ENCODE data around the gene NAA10. TPM values are rescaled to one million over a fixed set of nuclear protein-coding genes. Genes with fewer than 3 reads are reported as not detected.
A peak's percentile ranks its signal among the peaks of the same experiment; 100 is the strongest.

NAA10 gene
- total and polyA plus RNA-seq, 2 of the 13 experiments (the other 11 are each of a cell fraction or from before 2014, with no cell fraction given): 49.2 to 51.7 TPM

DNA sequence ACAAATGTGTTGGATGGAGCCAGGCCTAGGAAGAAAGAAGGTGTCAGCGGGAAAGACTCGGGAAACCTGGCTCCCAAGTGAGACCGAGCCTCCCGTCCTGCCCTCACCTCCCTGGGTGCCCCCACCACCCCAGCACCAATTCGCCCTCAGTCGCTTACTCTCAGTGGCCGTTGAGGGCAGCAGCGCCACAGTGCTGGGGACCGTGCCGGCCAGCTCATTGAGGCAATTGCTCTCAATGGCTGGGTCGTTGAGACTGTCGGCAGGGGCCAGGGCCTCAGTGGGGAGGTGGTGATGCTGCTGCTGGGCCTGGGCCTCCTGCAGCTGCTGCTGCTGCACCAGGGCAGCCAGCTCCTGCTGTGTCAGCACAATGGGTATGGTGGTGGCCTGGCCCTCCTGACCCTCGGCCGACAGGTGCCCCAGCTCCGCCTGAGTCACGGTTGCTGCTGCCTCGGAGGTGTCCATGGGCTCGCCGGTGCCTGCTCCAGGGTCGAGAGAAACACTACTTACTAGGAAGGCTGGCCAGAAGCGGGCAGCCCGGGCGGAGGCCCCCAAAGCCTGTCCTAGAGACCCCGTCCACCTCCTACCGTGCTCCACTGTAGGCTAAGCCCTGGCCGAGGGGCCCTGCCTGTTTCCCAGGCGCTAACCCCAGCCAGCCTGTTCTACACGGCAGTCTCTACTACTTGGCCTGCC lies 17.0 kb upstream of the NAA10 start:
- H3K27ac ChIP-seq (ENCODE audit: extremely low read length, insufficient read depth, low read length): no peak overlapping the region
- H2AFZ ChIP-seq (ENCODE audit: low read length): no peak overlapping the region
- CTCF ChIA-PET (ENCODE audit: low intra/inter-chr PET ratio, low total read pairs): no interaction called here
- no peak overlapping the region for H3K4me3 ChIP-seq (replicated peaks in 1 of 3; ENCODE audit: insufficient read depth in 1 of 3, low read depth in 2 of 3, low read length in 3 of 3)
- H3K9me3 ChIP-seq (ENCODE audit: low read length): no peaks in the 10 kb centered on the region
- H3K27me3 ChIP-seq (ENCODE audit: control insufficient read depth in 1 of 2, insufficient read depth in 2 of 2, low read length in 2 of 2): no peaks in the 10 kb centered on the region
- H3K36me3 ChIP-seq (replicated peaks in 1 of 2; ENCODE audit: control insufficient read depth in 1 of 2, insufficient read depth in 2 of 2, low read length in 2 of 2): peaks cover 15 to 52% of the 10 kb centered on the region in 2 experiments; a peak in 4 of 5 replicates
- H4K20me1 ChIP-seq (ENCODE audit: insufficient read depth, low read length): 0 out of 2 replicates have a peak, but pooled peaks cover 2% of the 10 kb centered on the region
- no peaks in the 10 kb centered on the region for H3K79me2 ChIP-seq (ENCODE audit: insufficient read depth, low read length)
- peaks cover 22% of the 10 kb centered on the region for H3K4me1 ChIP-seq (ENCODE audit: insufficient read depth, low read length)
- intact Hi-C loops (cut with micrococcal nuclease; ENCODE audit: unreplicated experiment) (no loop called here), in situ Hi-C loops (cut with HindIII; ENCODE audit: extremely low pct_ligation_motif_present, low pct_unique_long_range_greater_than_20kb) (no loop called here)
- no TSS peak for BruUV-seq (replicated peaks)
- peak in 1 of 2 experiments; percentile 49; a peak in 1 of 4 replicates for TF ChIP-seq MAFK (conservative IDR thresholded peaks at IDR 0.05 in 1 of 2, IDR thresholded peaks at IDR 0.05 in 1 of 2; ENCODE audit: low read length in 2 of 2)
- TF ChIP-seq MEF2D (CRISPR knock-in tag; IDR thresholded peaks at IDR 0.05): no peak
- peak; percentile 8; the same call in 1 of the 2 replicates for TF ChIP-seq MAFF (IDR thresholded peaks at IDR 0.05; ENCODE audit: low read depth, low read length)
- TF ChIP-seq KLF11 (CRISPR knock-in tag; IDR thresholded peaks at IDR 0.05): no peak
- TF ChIP-seq ZZZ3 (CRISPR knock-in tag; IDR thresholded peaks at IDR 0.05; ENCODE audit: borderline replicate concordance): no peak
- TF ChIP-seq MED1 (CRISPR knock-in tag; IDR thresholded peaks at IDR 0.05): no peak
- H3K4me2 ChIP-seq (ENCODE audit: low read depth, low read length): no peak overlapping the region
- FAIRE-seq (no peak), ATAC-seq (no peak), DNase-seq (ENCODE audit: low spot score) (no peak)
- POLR2A ChIA-PET: no interaction called here
- no CpG with 5 or more reads among the region's 28 CpGs for WGBS (ENCODE audit: low lambda C conversion rate)
- no peak overlapping the region for H3K9ac ChIP-seq (ENCODE audit: insufficient read depth, low read depth, low read length)

- ChIA-PET POLR2A (no interaction called here), CTCF (ENCODE audit: low intra/inter-chr PET ratio, low total read pairs) (no interaction called here)
- Histone ChIP-seq H4K20me1 (ENCODE audit: insufficient read depth, low read length) (no peaks in the 10 kb centered on the region), H3K27me3 (ENCODE audit: control insufficient read depth in 1 of 2, insufficient read depth in 2 of 2, low read length in 2 of 2) (no peaks in the 10 kb centered on the region), H3K4me3 (replicated peaks in 1 of 3; ENCODE audit: insufficient read depth in 1 of 3, low read depth in 2 of 3, low read length in 3 of 3) (no peak overlapping the region), H3K36me3 (replicated peaks in 1 of 2; ENCODE audit: control insufficient read depth in 1 of 2, insufficient read depth in 2 of 2, low read length in 2 of 2) (peaks cover 15 to 38% of the 10 kb centered on the region in 2 experiments; a peak in 4 of 5 replicates), H3K9ac (ENCODE audit: insufficient read depth, low read depth, low read length) (no peak overlapping the region), H3K27ac (ENCODE audit: extremely low read length, insufficient read depth, low read length) (no peak overlapping the region), H3K79me2 (ENCODE audit: insufficient read depth, low read length) (no peaks in the 10 kb centered on the region), H3K9me3 (ENCODE audit: low read length) (no peaks in the 10 kb centered on the region), H2AFZ (ENCODE audit: low read length) (no peak overlapping the region), H3K4me2 (ENCODE audit: low read depth, low read length) (no peak overlapping the region), H3K4me1 (ENCODE audit: insufficient read depth, low read length) (peaks cover 37% of the 10 kb centered on the region)
- TF ChIP-seq, protein P1, sequence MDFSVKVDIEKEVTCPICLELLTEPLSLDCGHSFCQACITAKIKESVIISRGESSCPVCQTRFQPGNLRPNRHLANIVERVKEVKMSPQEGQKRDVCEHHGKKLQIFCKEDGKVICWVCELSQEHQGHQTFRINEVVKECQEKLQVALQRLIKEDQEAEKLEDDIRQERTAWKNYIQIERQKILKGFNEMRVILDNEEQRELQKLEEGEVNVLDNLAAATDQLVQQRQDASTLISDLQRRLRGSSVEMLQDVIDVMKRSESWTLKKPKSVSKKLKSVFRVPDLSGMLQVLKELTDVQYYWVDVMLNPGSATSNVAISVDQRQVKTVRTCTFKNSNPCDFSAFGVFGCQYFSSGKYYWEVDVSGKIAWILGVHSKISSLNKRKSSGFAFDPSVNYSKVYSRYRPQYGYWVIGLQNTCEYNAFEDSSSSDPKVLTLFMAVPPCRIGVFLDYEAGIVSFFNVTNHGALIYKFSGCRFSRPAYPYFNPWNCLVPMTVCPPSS (IDR thresholded peaks at IDR 0.05): no peak
- TF ChIP-seq, protein P2, sequence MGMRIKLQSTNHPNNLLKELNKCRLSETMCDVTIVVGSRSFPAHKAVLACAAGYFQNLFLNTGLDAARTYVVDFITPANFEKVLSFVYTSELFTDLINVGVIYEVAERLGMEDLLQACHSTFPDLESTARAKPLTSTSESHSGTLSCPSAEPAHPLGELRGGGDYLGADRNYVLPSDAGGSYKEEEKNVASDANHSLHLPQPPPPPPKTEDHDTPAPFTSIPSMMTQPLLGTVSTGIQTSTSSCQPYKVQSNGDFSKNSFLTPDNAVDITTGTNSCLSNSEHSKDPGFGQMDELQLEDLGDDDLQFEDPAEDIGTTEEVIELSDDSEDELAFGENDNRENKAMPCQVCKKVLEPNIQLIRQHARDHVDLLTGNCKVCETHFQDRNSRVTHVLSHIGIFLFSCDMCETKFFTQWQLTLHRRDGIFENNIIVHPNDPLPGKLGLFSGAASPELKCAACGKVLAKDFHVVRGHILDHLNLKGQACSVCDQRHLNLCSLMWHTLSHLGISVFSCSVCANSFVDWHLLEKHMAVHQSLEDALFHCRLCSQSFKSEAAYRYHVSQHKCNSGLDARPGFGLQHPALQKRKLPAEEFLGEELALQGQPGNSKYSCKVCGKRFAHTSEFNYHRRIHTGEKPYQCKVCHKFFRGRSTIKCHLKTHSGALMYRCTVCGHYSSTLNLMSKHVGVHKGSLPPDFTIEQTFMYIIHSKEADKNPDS (CRISPR knock-in tag; IDR thresholded peaks at IDR 0.05): no peak
- TF ChIP-seq AGO2 (optimal IDR thresholded peaks at IDR 0.05; ENCODE audit: low read depth, low read length): peak; percentile 27
- no peak for TF ChIP-seq TBX3 (IDR thresholded peaks at IDR 0.05; ENCODE audit: borderline replicate concordance)
- TF ChIP-seq SIN3B (IDR thresholded peaks at IDR 0.05; ENCODE audit: low read length): no peak
- no peak for TF ChIP-seq DNMT1 (CRISPR knock-in tag; IDR thresholded peaks at IDR 0.05)
- TF ChIP-seq, protein P3, sequence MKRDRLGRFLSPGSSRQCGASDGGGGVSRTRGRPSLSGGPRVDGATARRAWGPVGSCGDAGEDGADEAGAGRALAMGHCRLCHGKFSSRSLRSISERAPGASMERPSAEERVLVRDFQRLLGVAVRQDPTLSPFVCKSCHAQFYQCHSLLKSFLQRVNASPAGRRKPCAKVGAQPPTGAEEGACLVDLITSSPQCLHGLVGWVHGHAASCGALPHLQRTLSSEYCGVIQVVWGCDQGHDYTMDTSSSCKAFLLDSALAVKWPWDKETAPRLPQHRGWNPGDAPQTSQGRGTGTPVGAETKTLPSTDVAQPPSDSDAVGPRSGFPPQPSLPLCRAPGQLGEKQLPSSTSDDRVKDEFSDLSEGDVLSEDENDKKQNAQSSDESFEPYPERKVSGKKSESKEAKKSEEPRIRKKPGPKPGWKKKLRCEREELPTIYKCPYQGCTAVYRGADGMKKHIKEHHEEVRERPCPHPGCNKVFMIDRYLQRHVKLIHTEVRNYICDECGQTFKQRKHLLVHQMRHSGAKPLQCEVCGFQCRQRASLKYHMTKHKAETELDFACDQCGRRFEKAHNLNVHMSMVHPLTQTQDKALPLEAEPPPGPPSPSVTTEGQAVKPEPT (CRISPR knock-in tag; IDR thresholded peaks at IDR 0.05; ENCODE audit: low read depth): no peak
- no peak for TF ChIP-seq NR2F1 (CRISPR knock-in tag; IDR thresholded peaks at IDR 0.05)
- intact Hi-C loops (cut with micrococcal nuclease; ENCODE audit: unreplicated experiment): no loop called here
- ATAC-seq (no peak), DNase-seq (ENCODE audit: low spot score) (no peak), FAIRE-seq (no peak)
- BruUV-seq (replicated peaks): no TSS peak
- in situ Hi-C loops (cut with HindIII; ENCODE audit: extremely low pct_ligation_motif_present, low pct_unique_long_range_greater_than_20kb): no loop called here
- 97% methylated on average over 7 of the region's 19 CpGs for WGBS (ENCODE audit: low lambda C conversion rate)
Measured at GRCh38 chrX:153950127-153950526, 15.3 kb upstream of the NAA10 start.
